Endothelial cell (in vitro differentiated cells): ENCODE results near the gene MISP. TPM values are rescaled to one million over a fixed set of nuclear protein-coding genes. Genes with fewer than 3 reads are reported as not detected.

Experiments used
- DNase-seq: peaks from one replicate; pipeline ENCODE4 v3.0.0; 2021; ENCODE audit warnings: low spot score
- H3K27ac Mint-ChIP-seq: one replicate; pipeline ENCODE4 v1.8.0; 2021; ENCODE audit warnings: mixed read lengths, inconsistent platforms; ENCODE audit not compliant: unreplicated experiment
- H3K27me3 Mint-ChIP-seq: one replicate; pipeline ENCODE4 v1.8.0; 2021; ENCODE audit warnings: mild to moderate bottlenecking, moderate library complexity, mixed read lengths, inconsistent platforms; ENCODE audit not compliant: unreplicated experiment
- H3K36me3 Mint-ChIP-seq: one replicate; pipeline ENCODE4 v1.8.0; 2021; ENCODE audit warnings: mild to moderate bottlenecking, low read depth, mixed read lengths, inconsistent platforms; ENCODE audit not compliant: unreplicated experiment
- H3K4me1 Mint-ChIP-seq: one replicate; pipeline ENCODE4 v1.8.0; 2021; ENCODE audit warnings: mild to moderate bottlenecking, mixed read lengths, inconsistent platforms; ENCODE audit not compliant: unreplicated experiment
- H3K4me3 Mint-ChIP-seq: one replicate; pipeline ENCODE4 v1.8.0; 2021; ENCODE audit warnings: mild to moderate bottlenecking, mixed read lengths, inconsistent platforms; ENCODE audit not compliant: unreplicated experiment
- H3K9me3 Mint-ChIP-seq: one replicate; pipeline ENCODE4 v1.8.0; 2021; ENCODE audit warnings: mixed read lengths, inconsistent platforms; ENCODE audit not compliant: unreplicated experiment
- CTCF ChIP-seq: fragments of 200-600 bp; sonication (generic); IDR thresholded peaks from one replicate; pipeline ENCODE4 v1.5.0; 2021; ENCODE audit warnings: antibody characterized with exemption; ENCODE audit not compliant: unreplicated experiment
- total RNA-seq: library from RNA; stranded (reverse); fragmentation: NEBNext Ultra II Directional; extraction: Animal tissue kit (Norgen Biotek cat#: 25700); gene quantifications from one replicate; pipeline ENCODE4 v1.2.1, GENCODE V29; 2021; ENCODE audit not compliant: unreplicated experiment

Gene MISP
- total RNA-seq, 1 donor from 2014 or later: not detected

- Mint-ChIP-seq H3K4me1 (no peaks in the 10 kb centered on the region), H3K9me3 (no peaks in the 10 kb centered on the region), H3K27me3 (peaks cover 9% of the 10 kb centered on the region), H3K27ac (no peak overlapping the region), H3K4me3 (no peak overlapping the region), H3K36me3 (peaks cover 9% of the 10 kb centered on the region)
- TF ChIP-seq CTCF: no peak
- no peak for DNase-seq
Observed at GRCh38 chr19:732148-733069, 18.5 kb upstream of the MISP start.

GRCh38 chr19:734716-735115 is 16.2 kb upstream of the MISP start:
- Mint-ChIP-seq H3K9me3 (no peaks in the 10 kb centered on the region), H3K4me1 (no peaks in the 10 kb centered on the region), H3K36me3 (peaks cover 9% of the 10 kb centered on the region), H3K4me3 (peak overlapping the region; percentile 42), H3K27ac (peak overlapping the region; percentile 24), H3K27me3 (peaks cover 15% of the 10 kb centered on the region)
- DNase-seq: no peak
- TF ChIP-seq CTCF: no peak

- Mint-ChIP-seq H3K27ac (no peak overlapping the region), H3K9me3 (no peaks in the 10 kb centered on the region), H3K36me3 (peaks cover 4% of the 10 kb centered on the region), H3K4me3 (no peak overlapping the region), H3K4me1 (no peaks in the 10 kb centered on the region), H3K27me3 (peaks cover 15% of the 10 kb centered on the region)
- no peak for TF ChIP-seq CTCF
- DNase-seq: no peak
Observed at GRCh38 chr19:736125-736524, 14.8 kb upstream of the MISP start.

GRCh38 chr19:737591-738093 is 13.3 kb upstream of the MISP start:
- H3K27ac Mint-ChIP-seq: no peak overlapping the region
- peak; percentile 47 for TF ChIP-seq CTCF
- DNase-seq: peak; percentile 72
- H3K4me3 Mint-ChIP-seq: peak overlapping the region; percentile 27
- H3K9me3 Mint-ChIP-seq: no peaks in the 10 kb centered on the region
- H3K36me3 Mint-ChIP-seq: peaks cover 4% of the 10 kb centered on the region
- no peaks in the 10 kb centered on the region for H3K4me1 Mint-ChIP-seq
- H3K27me3 Mint-ChIP-seq: peaks cover 19% of the 10 kb centered on the region
